ENCODE measurements around the gene SLC1A5.

GRCh38 chr19:46733690-46734292, 54.6 kb downstream of the SLC1A5 start:
- no peak for TF ChIP-seq CTCF (IDR thresholded peaks at IDR 0.05)
- TF ChIP-seq ETV6 (CRISPR knock-in tag; IDR thresholded peaks at IDR 0.05) = no peak
- no peak for TF ChIP-seq ELF4 (CRISPR knock-in tag; IDR thresholded peaks at IDR 0.05; ENCODE audit: low read depth)
- no peak for TF ChIP-seq NFE2L1 (CRISPR knock-in tag; IDR thresholded peaks at IDR 0.05)
- TF ChIP-seq IRF2 (CRISPR knock-in tag; IDR thresholded peaks at IDR 0.05; ENCODE audit: borderline replicate concordance, low read depth) = no peak
- no peak for TF ChIP-seq ESRRA (CRISPR knock-in tag; IDR thresholded peaks at IDR 0.05; ENCODE audit: borderline replicate concordance)
